Measurements from ENCODE around the gene EPN3. TPM values are rescaled to one million over a fixed set of nuclear protein-coding genes. Genes with fewer than 3 reads are reported as not detected.

EPN3 gene
- total and polyA plus RNA-seq, 2 donors from 2014 or later = 5.0 to 28.7 TPM

GRCh38 chr17:50511058-50511457, 21.5 kb upstream of the EPN3 start:
- Histone ChIP-seq H3K9ac (ENCODE audit: low read length in 3 of 3) (peak overlapping the region in 1 of 3 donors; percentile 48), H3K4me1 (ENCODE audit: control insufficient read depth in 2 of 3, insufficient read depth in 2 of 3, low read depth in 1 of 3, low read length in 3 of 3) (peaks cover 0 to 8% (median 0%) of the 10 kb centered on the region in 3 donors), H3K4me3 (ENCODE audit: low read length in 3 of 3) (peak overlapping the region in 1 of 3 donors; percentile 17), H3K9me3 (ENCODE audit: control insufficient read depth in 2 of 3, insufficient read depth in 1 of 3, low read length in 3 of 3) (no peaks in the 10 kb centered on the region), H3K27me3 (ENCODE audit: control insufficient read depth, insufficient read depth, low read length) (no peaks in the 10 kb centered on the region), H3K36me3 (ENCODE audit: control insufficient read depth in 2 of 3, insufficient read depth in 3 of 3, low read length in 3 of 3) (no peaks in the 10 kb centered on the region), H3K27ac (ENCODE audit: low read depth in 2 of 2, low read length in 2 of 2) (peak overlapping the region; percentile 79 to 84)
- TF ChIP-seq CTCF (IDR thresholded peaks at IDR 0.05; ENCODE audit: borderline replicate concordance, extremely low read depth, insufficient read depth) = no peak
- DNase-seq (peak in 4 of 5 donors; percentile 42 to 70 (median 56)), FAIRE-seq (no peak)
- intact Hi-C loops (cut with DNase I) = no loop called here

GRCh38 chr17:50513495-50513894, 19.0 kb upstream of the EPN3 start:
- DNase-seq = no peak
- H3K9ac ChIP-seq (ENCODE audit: low read length in 3 of 3) = no peak overlapping the region
- H3K36me3 ChIP-seq (ENCODE audit: control insufficient read depth in 2 of 3, insufficient read depth in 3 of 3, low read length in 3 of 3) = no peaks in the 10 kb centered on the region
- H3K4me3 ChIP-seq (ENCODE audit: low read length in 3 of 3) = no peak overlapping the region
- no peaks in the 10 kb centered on the region for H3K9me3 ChIP-seq (ENCODE audit: control insufficient read depth in 2 of 3, insufficient read depth in 1 of 3, low read length in 3 of 3)
- no peaks in the 10 kb centered on the region for H3K27me3 ChIP-seq (ENCODE audit: control insufficient read depth, insufficient read depth, low read length)
- TF ChIP-seq CTCF (IDR thresholded peaks at IDR 0.05; ENCODE audit: borderline replicate concordance, extremely low read depth, insufficient read depth) = no peak
- no peak for FAIRE-seq
- H3K27ac ChIP-seq (ENCODE audit: low read depth in 2 of 2, low read length in 2 of 2) = no peak overlapping the region
- peaks cover 0 to 6% (median 0%) of the 10 kb centered on the region in 3 donors for H3K4me1 ChIP-seq (ENCODE audit: control insufficient read depth in 2 of 3, insufficient read depth in 2 of 3, low read depth in 1 of 3, low read length in 3 of 3)
- intact Hi-C loops (cut with DNase I) = no loop called here

GRCh38 chr17:50514388-50514787, 18.1 kb upstream of the EPN3 start:
- DNase-seq (peak in 1 of 5 donors; percentile 25), FAIRE-seq (no peak)
- Histone ChIP-seq H3K9ac (ENCODE audit: low read length in 3 of 3) (no peak overlapping the region), H3K27me3 (ENCODE audit: control insufficient read depth, insufficient read depth, low read length) (no peaks in the 10 kb centered on the region), H3K36me3 (ENCODE audit: control insufficient read depth in 2 of 3, insufficient read depth in 3 of 3, low read length in 3 of 3) (no peaks in the 10 kb centered on the region), H3K4me1 (ENCODE audit: control insufficient read depth in 2 of 3, insufficient read depth in 2 of 3, low read depth in 1 of 3, low read length in 3 of 3) (peaks cover 0 to 3% (median 0%) of the 10 kb centered on the region in 3 donors), H3K9me3 (ENCODE audit: control insufficient read depth in 2 of 3, insufficient read depth in 1 of 3, low read length in 3 of 3) (no peaks in the 10 kb centered on the region), H3K4me3 (ENCODE audit: low read length in 3 of 3) (no peak overlapping the region), H3K27ac (ENCODE audit: low read depth in 2 of 2, low read length in 2 of 2) (no peak overlapping the region)
- TF ChIP-seq CTCF (IDR thresholded peaks at IDR 0.05; ENCODE audit: borderline replicate concordance, extremely low read depth, insufficient read depth) = no peak
- intact Hi-C loops (cut with DNase I) = no loop called here
